Measurements from ENCODE around the gene CYB561.
A peak's percentile ranks its signal among the peaks of the same experiment; 100 is the strongest.

CYB561 gene

DNA sequence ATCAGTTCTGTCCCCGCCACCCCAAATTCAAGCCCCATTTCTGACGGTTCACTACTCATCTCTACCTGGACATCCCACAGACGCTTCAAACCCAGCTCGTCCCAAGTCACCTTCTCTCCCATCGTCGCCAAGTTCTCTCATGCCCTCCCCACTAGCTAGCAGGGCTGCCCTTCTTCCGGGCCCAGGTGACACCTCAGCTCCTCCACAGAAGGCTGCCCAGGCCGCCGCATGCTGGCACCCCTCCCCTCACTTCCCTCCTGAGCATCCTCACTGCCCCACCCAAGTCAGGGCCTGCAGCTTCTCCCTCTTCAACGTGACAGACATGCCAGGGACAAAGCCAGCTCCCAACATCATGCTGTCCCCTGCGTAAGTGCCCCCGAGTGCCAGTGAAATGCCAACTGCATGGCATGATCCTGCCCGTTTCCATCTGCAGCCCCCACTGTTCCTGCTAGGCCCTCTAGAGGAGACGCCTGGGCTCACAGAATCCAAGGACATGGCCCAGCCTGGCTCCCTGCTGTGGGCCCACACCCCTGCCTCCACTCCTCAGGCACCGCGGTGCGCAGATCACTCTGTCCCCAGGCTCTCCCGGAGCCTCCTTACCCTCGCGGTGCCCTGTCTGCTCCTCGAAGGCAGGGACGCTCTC, 5.9 kb downstream of the CYB561 start:
- TF ChIP-seq, protein P1, sequence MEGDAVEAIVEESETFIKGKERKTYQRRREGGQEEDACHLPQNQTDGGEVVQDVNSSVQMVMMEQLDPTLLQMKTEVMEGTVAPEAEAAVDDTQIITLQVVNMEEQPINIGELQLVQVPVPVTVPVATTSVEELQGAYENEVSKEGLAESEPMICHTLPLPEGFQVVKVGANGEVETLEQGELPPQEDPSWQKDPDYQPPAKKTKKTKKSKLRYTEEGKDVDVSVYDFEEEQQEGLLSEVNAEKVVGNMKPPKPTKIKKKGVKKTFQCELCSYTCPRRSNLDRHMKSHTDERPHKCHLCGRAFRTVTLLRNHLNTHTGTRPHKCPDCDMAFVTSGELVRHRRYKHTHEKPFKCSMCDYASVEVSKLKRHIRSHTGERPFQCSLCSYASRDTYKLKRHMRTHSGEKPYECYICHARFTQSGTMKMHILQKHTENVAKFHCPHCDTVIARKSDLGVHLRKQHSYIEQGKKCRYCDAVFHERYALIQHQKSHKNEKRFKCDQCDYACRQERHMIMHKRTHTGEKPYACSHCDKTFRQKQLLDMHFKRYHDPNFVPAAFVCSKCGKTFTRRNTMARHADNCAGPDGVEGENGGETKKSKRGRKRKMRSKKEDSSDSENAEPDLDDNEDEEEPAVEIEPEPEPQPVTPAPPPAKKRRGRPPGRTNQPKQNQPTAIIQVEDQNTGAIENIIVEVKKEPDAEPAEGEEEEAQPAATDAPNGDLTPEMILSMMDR (IDR thresholded peaks at IDR 0.05) = no peak

DNA sequence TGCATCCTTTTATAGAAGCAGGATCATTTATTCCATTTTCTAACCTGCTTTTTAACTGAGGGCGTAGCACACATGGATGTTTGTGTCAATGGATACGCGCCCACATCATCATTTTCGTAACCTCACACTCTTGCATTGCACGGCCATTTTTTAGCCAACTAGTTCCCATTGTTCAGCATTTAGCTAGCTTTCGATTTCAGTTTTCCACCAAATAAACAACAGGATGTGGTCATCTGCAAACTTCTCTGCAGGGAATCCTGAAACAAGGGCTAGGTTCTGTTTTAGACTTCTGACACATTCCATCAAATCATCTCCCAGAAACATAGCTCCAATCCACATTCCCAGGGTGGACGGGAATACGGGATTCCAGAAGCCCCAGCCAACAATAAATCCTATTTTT, 6.4 kb downstream of the CYB561 start:
- TF ChIP-seq, protein P1 (IDR thresholded peaks at IDR 0.05) = no peak

DNA sequence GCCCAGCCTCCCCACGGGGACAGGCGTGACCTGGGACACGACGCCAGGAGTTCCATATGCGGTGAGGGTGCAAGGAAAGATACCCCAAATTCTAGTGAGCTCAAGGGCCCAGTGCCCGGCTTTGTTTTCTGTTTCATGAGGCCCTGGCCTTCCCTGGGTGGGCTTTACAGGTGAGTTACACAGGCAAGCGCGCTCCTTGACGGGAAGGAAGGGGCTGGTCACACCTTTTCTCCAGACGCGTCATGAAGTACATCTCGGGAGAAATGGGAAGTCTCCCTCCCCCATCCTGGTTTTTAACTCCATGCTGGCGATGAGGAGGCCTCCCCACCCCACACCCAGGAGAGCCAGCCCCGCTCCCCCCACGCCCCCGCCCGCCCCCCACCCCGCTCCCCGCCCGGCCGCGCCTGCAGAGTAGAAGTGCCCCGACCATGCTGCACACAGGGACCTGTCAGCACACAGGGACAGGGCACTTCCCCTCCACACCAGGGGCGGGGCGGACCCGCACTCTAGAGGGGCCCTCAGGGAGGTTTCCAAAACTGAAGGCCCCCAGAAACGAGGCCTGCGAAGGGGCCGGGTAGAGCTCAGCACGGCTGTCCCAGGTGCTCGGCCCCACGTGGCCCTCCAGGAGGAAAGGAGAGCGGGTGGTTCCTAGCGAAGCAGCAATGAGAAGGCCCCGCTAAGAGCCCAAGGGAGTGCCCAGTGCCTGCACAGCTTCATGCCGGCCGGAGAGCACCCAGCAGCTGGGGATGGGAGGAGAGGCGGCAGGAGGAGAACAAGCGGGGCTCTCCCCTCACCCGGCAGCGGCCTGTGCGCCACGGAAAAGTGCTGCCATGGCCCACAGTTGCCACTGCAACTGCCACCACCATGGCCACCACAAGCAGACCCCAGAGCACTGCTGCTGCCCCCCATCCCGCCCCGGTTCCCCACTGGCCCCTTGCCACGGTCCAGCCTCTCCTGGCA, 7.7 kb downstream of the CYB561 start:
- TF ChIP-seq, protein P1 (IDR thresholded peaks at IDR 0.05) = no peak

DNA sequence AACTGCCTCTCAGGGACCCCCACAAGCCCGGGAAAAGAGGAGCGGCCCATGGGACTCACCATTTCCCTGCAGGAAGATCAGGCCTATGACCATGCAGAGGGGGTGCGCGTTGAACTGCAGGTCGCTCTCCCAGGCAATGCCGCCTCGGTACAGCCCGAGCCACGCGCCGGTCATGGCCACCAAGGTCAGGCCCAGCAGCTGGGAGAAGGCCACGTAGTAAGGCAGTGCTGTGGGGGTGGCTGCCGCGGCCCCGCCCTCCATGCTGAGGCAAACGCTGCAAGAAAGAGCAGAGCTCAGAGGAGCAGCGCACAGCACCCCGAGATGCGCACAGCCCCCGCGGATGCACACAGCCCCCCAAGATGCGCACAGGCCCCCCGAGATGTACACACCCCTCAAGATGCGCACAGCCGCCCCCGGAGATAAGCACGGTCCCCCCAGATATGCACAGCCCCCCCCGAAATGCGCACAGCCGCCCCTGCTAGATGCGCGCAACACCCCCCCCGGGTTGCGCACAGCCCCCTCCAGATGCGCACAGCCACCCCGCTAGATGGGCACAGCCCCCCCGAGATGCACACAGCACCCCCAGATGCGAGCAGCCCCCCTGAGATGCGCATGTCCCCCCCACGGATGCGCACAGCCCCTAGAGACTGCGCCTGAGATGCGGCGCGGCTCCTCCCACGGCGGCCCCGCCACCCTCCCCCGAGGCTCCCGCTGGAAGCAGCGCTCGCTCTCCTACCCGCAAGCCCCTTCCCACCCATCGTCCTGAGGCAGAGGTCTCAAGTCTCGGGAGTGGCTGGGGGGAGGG, 8.6 kb downstream of the CYB561 start:
- TF ChIP-seq, protein P1 (IDR thresholded peaks at IDR 0.05) = no peak

DNA sequence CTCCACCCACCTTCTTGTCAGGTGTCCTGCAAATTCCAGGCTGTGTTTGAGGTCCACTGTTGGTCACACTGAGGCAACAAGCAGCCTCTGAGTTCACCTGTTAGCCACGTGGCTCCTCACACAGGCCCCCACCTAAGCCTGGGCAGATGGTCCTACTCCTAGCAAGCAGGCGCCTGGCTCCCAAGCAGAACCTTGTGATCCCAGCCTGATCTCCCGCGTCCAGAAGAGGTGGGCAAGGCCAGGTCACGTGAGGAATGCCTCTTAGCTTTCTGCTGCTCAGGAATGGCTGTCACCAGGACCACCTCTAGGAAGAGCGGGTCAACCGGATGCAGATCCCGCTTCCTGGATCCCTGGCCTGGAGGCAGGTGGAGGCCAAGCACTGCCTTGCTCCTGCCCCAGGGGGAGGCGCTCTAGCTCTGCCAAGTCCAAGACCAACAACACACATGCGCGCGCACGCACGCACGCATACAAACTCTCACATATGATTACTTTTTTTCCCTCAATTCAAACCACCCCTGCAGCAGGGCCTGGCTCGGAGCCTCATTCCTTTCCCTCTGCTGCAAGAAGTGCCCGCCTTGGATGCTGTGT, 9.5 kb downstream of the CYB561 start:
- TF ChIP-seq, protein P1 (IDR thresholded peaks at IDR 0.05) = peak; percentile 23; the same call in 1 of the 2 replicates

DNA sequence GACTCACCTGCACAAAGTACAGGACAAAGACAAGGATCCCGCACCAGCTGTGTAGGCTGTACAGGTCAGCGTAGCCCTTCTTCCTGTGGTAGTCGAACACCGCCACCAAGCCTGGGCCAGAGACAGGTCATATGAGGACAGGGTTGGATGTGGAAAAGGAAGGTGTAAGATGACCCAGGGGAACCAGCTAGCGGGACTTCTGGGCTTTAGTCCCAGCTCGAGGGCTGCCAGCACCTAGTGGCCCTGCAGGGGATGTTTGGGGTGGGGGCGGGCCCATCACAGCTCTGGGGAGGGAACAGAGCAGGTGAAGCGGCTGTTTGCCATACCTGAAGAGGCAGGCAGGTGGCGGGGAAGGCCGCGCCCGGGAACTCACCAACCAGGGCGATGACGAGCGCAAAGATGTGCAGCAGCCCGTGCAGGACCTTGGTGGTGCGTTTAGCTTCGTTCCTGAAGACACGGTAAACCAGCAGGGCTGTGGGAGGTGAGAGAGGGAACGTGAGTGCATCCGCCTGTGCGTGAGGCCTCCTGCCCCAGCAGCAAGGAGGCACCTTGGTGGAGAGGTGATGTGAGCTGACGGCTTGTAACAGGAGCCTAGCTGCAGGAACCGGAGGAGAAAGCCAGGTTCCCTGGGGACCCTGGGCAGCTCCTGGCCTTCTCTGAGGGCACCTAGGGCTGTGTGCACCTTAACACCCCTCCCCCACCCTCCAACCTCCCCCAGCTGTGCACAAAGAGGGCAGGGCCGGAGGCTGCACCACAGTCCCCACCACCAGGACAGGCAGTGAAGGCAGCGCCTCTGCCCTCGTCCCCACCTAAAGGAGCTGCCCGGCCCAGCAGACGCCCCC, 10.2 kb downstream of the CYB561 start:
- TF ChIP-seq, protein P1 (IDR thresholded peaks at IDR 0.05) = peak; percentile 64
